Mucosa of descending colon (tissue), 3 donors: ENCODE measurements around the gene SLC39A13. TPM values are rescaled to one million over a fixed set of nuclear protein-coding genes. Genes with fewer than 3 reads are reported as not detected.

Source experiments
- ATAC-seq: fragments of 200-7000 bp; cut with Tn5 transposase; one replicate; pipeline ENCODE4 v1.9.1; 2020; ENCODE audit warnings: mild to moderate bottlenecking, moderate library complexity
- DNase-seq, 3 donors: peaks; one replicate each; pipeline ENCODE4 v3.0.0-alpha.2; 2020
- H3K36me3 ChIP-seq: fragments of 200-600 bp; one replicate; pipeline ENCODE4 v1.8.0; 2021; ENCODE audit warnings: low read depth, mild to moderate bottlenecking
- H3K4me1 ChIP-seq: fragments of 200-600 bp; one replicate; pipeline ENCODE4 v1.8.0; 2021; ENCODE audit warnings: low read depth, mild to moderate bottlenecking
- H3K4me3 ChIP-seq: fragments of 200-600 bp; one replicate; pipeline ENCODE4 v1.8.0; 2021; ENCODE audit warnings: mild to moderate bottlenecking
- H3K9me3 ChIP-seq: fragments of 200-600 bp; one replicate; pipeline ENCODE4 v1.8.0; 2021; ENCODE audit warnings: mild to moderate bottlenecking
- intact Hi-C, 2 donors: fragments of 100-400 bp; cut with DNase I in 1 of 2; cut with micrococcal nuclease in 1 of 2; formaldehyde crosslinking; loops; one replicate each; pipeline versions ENCODE4 v1.11.0 to v1.11.1; 2022; cut with DNase I, micrococcal nuclease
- total RNA-seq, 3 donors: library from RNA; stranded (reverse); fragmentation: NEBNext Ultra II Directional in 2 of 3; extraction: Animal tissue kit (Norgen Biotek cat#: 25700) in 2 of 3; gene quantifications; one replicate each; pipeline versions ENCODE4 v1.2.1 to v1.2.4, GENCODE V29; 2021 to 2023
- TF ChIP-seq, protein P1 (sequence below): fragments of 200-600 bp; IDR thresholded peaks from one replicate; pipeline ENCODE4 v1.8.0; 2022; ENCODE audit warnings: antibody characterized with exemption, mild to moderate bottlenecking
- donor health status: DM: no; HTN: no; CAD: no; lungs with moderate emphysema.
- donor health status: DM: no; HTN: no; CAD: no.
- donor health status: DM: no; HTN: yes; CAD: no.

Gene SLC39A13
- total RNA-seq, 3 donors from 2014 or later, result 14.4 to 30.9 (median 21.4) TPM

DNA sequence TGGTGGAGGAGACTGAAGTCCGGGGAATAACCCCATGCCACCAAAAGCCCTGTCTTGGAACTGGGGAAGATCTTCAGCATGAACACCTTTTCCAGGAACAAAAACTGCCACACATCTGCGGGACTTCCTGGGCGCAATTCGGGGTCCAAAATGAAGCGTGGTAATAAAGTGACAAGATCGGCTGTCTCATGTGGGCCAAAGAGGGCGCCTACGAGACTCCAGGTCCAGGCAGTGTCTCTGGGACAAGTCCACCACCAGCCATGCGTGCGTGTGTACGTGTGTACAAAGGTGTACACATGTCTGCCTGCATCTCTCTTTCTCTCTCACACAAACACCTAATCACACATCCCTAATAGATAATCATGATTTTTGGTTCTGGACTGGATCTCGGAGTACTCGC lies 47.0 kb upstream of the SLC39A13 start:
- Histone ChIP-seq H3K4me3 (no peak overlapping the region), H3K4me1 (no peaks in the 10 kb centered on the region), H3K9me3 (no peaks in the 10 kb centered on the region), H3K36me3 (no peaks in the 10 kb centered on the region)
- peak in 1 of 3 donors; percentile 14 for DNase-seq
- ATAC-seq, result no peak
- TF ChIP-seq, protein P1, sequence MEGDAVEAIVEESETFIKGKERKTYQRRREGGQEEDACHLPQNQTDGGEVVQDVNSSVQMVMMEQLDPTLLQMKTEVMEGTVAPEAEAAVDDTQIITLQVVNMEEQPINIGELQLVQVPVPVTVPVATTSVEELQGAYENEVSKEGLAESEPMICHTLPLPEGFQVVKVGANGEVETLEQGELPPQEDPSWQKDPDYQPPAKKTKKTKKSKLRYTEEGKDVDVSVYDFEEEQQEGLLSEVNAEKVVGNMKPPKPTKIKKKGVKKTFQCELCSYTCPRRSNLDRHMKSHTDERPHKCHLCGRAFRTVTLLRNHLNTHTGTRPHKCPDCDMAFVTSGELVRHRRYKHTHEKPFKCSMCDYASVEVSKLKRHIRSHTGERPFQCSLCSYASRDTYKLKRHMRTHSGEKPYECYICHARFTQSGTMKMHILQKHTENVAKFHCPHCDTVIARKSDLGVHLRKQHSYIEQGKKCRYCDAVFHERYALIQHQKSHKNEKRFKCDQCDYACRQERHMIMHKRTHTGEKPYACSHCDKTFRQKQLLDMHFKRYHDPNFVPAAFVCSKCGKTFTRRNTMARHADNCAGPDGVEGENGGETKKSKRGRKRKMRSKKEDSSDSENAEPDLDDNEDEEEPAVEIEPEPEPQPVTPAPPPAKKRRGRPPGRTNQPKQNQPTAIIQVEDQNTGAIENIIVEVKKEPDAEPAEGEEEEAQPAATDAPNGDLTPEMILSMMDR, result no peak
- intact Hi-C loops, result no loop called here

DNA sequence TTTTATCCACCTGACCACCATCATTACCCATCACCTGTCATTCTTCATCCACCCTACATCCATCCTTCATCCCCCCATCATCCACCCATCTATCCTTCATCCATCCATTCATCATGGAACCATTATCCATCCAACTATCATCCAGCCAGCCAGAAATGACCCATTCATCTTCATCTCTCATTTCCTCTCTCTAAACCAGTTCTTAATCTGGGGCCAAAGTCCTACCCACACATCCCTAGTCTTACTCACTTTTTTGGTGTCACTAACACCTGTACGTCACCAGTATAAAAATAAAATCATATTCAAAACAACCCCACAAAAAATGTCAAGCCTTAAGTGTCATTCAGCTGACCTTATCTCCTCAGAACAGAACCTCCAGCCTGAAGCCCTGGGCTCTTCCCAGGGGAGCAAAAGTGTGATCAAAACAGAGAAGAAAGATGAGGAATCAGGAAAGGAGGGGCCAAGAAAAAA lies 42.3 kb upstream of the SLC39A13 start:
- H3K4me3 ChIP-seq, result no peak overlapping the region
- DNase-seq (no peak), ATAC-seq (no peak)
- TF ChIP-seq, protein P1, result no peak
- H3K4me1 ChIP-seq, result no peaks in the 10 kb centered on the region
- H3K9me3 ChIP-seq, result no peaks in the 10 kb centered on the region
- intact Hi-C loops, result no loop called here
- no peaks in the 10 kb centered on the region for H3K36me3 ChIP-seq

GRCh38 chr11:47369676-47370075 lies 38.7 kb upstream of the SLC39A13 start:
- no peak for DNase-seq
- ATAC-seq, result no peak
- Histone ChIP-seq H3K36me3 (no peaks in the 10 kb centered on the region), H3K4me1 (no peaks in the 10 kb centered on the region), H3K4me3 (no peak overlapping the region), H3K9me3 (no peaks in the 10 kb centered on the region)
- intact Hi-C loops, result loop anchor here in 1 of 2 donors (10.0 kb wide), 1 partner anchor 85 kb away; no protein-coding TSS in a partner anchor
- TF ChIP-seq, protein P1, result no peak

GRCh38 chr11:47372422-47372821 lies 36.0 kb upstream of the SLC39A13 start:
- Histone ChIP-seq H3K9me3 (no peaks in the 10 kb centered on the region), H3K4me3 (no peak overlapping the region), H3K36me3 (no peaks in the 10 kb centered on the region), H3K4me1 (no peaks in the 10 kb centered on the region)
- TF ChIP-seq, protein P1, result no peak
- ATAC-seq (no peak), DNase-seq (peak in 1 of 3 donors; percentile 19)
- intact Hi-C loops, result loop anchor here in 1 of 2 donors (10.0 kb wide), 1 partner anchor 82 kb away; no protein-coding TSS in a partner anchor

GRCh38 chr11:47373876-47374719 lies 34.3 kb upstream of the SLC39A13 start:
- ATAC-seq (peak; percentile 80), DNase-seq (peak; percentile 81 to 92 (median 88))
- intact Hi-C loops, result loop anchor here in 1 of 2 donors (10.0 kb wide), 1 partner anchor 81 kb away; no protein-coding TSS in a partner anchor
- Histone ChIP-seq H3K36me3 (no peaks in the 10 kb centered on the region), H3K9me3 (no peaks in the 10 kb centered on the region), H3K4me3 (no peak overlapping the region), H3K4me1 (no peaks in the 10 kb centered on the region)
- TF ChIP-seq, protein P1, result peak; percentile 88
